B cell (primary cell): Measurements from ENCODE around the gene STX2. TPM values are rescaled to one million over a fixed set of nuclear protein-coding genes. Genes with fewer than 3 reads are reported as not detected.

Source experiments
- ATAC-seq: fragments of 200-7000 bp; cut with Tn5 transposase; one replicate; pipeline ENCODE4 v1.10.0; 2021; ENCODE audit warnings: low read depth, mild to moderate bottlenecking, moderate number of reproducible peaks, moderate library complexity
- CTCF ChIA-PET: fragments of 350-600 bp; sonication (Branson Sonifier 250); formaldehyde crosslinking; loops from one replicate; lab custom pipeline; 2021; ENCODE audit warnings: antibody characterized with exemption, inconsistent platforms; lab: Charles Lee
- POLR2A ChIA-PET: fragments of 350-600 bp; sonication (Branson Sonifier 250); formaldehyde crosslinking; loops from one replicate; lab custom pipeline; 2021; ENCODE audit warnings: antibody characterized with exemption; lab: Charles Lee
- DNase-seq: peaks from one replicate; pipeline ENCODE4 v3.0.0; 2013
- H2AFZ ChIP-seq: 2 replicates; pipeline ENCODE4 v1.6.1; 2012; ENCODE audit warnings: mild to moderate bottlenecking, low read depth, low read length; ENCODE audit not compliant: insufficient read depth, poor library complexity, severe bottlenecking
- H3K27ac ChIP-seq, 2 donors: 1 replicate in 1 of 2; 2 replicates in 1 of 2; pipeline ENCODE4 v1.5.1; 2012 to 2013; ENCODE audit warnings: low read length in 2 of 2, mild to moderate bottlenecking in 2 of 2, moderate library complexity in 1 of 2
- H3K27me3 ChIP-seq, 4 experiments: fragments of 200-600 bp in 1 of 4; sonication (generic) in 1 of 4; replicated peaks in 1 of 4; 1 replicate in 2 of 4; 2 replicates in 2 of 4; pipeline versions ENCODE4 v1.6.1 to v1.7.0; 2013 to 2016; ENCODE audit warnings: low read length in 3 of 4, mild to moderate bottlenecking in 2 of 4, mixed read lengths in 1 of 4, moderate library complexity in 1 of 4; ENCODE audit not compliant: insufficient read depth in 4 of 4, control insufficient read depth in 3 of 4; ENCODE audit errors: control extremely low read depth in 1 of 4
- H3K36me3 ChIP-seq, 2 experiments: replicated peaks in 1 of 2; 1 replicate in 1 of 2; 2 replicates in 1 of 2; pipeline versions ENCODE4 v1.6.1 to v1.7.1; 2013; ENCODE audit warnings: low read length in 1 of 2; ENCODE audit not compliant: insufficient read depth in 2 of 2, control insufficient read depth in 1 of 2; ENCODE audit errors: control extremely low read depth in 1 of 2, extremely low read depth in 1 of 2
- H3K4me1 ChIP-seq, 2 donors: fragments of 200-600 bp in 1 of 2; sonication (generic) in 1 of 2; 1 replicate in 1 of 2; 2 replicates in 1 of 2; pipeline versions ENCODE4 v1.5.1 to v1.6.1; 2013 to 2017; ENCODE audit warnings: low read length in 2 of 2; ENCODE audit not compliant: control insufficient read depth in 2 of 2, insufficient read depth in 2 of 2
- H3K4me2 ChIP-seq: replicated peaks from 2 replicates; pipeline ENCODE3; 2012; ENCODE audit warnings: mild to moderate bottlenecking, low read depth, low read length; ENCODE audit not compliant: poor library complexity, severe bottlenecking
- H3K4me3 ChIP-seq, 5 experiments: fragments of 200-600 bp in 1 of 5; sonication (generic) in 1 of 5; 1 replicate in 3 of 5; 2 replicates in 2 of 5; pipeline versions ENCODE4 v1.5.1 to v1.7.0; 2011 to 2016; ENCODE audit warnings: low read length in 4 of 5, mild to moderate bottlenecking in 4 of 5, low read depth in 2 of 5, control low read depth in 1 of 5, moderate library complexity in 1 of 5; ENCODE audit not compliant: insufficient read depth in 1 of 5; ENCODE audit errors: control extremely low read depth in 1 of 5, extremely low read depth in 1 of 5
- H3K79me2 ChIP-seq: fragments of 200-600 bp; sonication (generic); one replicate; pipeline ENCODE4 v1.6.0; 2016; ENCODE audit warnings: low read length; ENCODE audit not compliant: control insufficient read depth, insufficient read depth
- H3K9ac ChIP-seq: fragments of 200-600 bp; sonication (generic); 2 replicates; pipeline ENCODE4 v1.6.1; 2017; ENCODE audit warnings: mild to moderate bottlenecking, low read length, moderate library complexity
- H3K9me3 ChIP-seq, 3 donors: one replicate each; pipeline versions ENCODE4 v1.6.1 to v1.7.1; 2013; ENCODE audit warnings: low read length in 2 of 3; ENCODE audit not compliant: control insufficient read depth in 2 of 3, insufficient read depth in 1 of 3; ENCODE audit errors: control extremely low read depth in 1 of 3
- H4K20me1 ChIP-seq: 2 replicates; pipeline ENCODE4 v1.6.0; 2012; ENCODE audit warnings: mild to moderate bottlenecking, low read length; ENCODE audit not compliant: insufficient read depth, control insufficient read depth, poor library complexity, severe bottlenecking
- H3K27ac Mint-ChIP-seq: one replicate; pipeline ENCODE4 v1.8.0; 2021; ENCODE audit warnings: mixed read lengths
- H3K27me3 Mint-ChIP-seq: one replicate; pipeline ENCODE4 v1.8.0; 2021; ENCODE audit warnings: mixed read lengths
- H3K4me1 Mint-ChIP-seq: one replicate; pipeline ENCODE4 v1.8.0; 2021; ENCODE audit warnings: mixed read lengths
- H3K4me3 Mint-ChIP-seq: one replicate; pipeline ENCODE4 v1.8.0; 2021; ENCODE audit warnings: mixed read lengths
- H3K9me3 Mint-ChIP-seq: one replicate; pipeline ENCODE4 v1.8.0; 2022; ENCODE audit warnings: mixed read lengths; ENCODE audit not compliant: insufficient read depth
- EZH2 ChIP-seq: IDR thresholded peaks from 2 replicates; pipeline ENCODE4 v1.6.1; 2012; ENCODE audit warnings: borderline replicate concordance, low read depth, mild to moderate bottlenecking, moderate library complexity, low read length; ENCODE audit not compliant: insufficient read depth, poor library complexity, severe bottlenecking
- WGBS: methylation state at CpG from one replicate; pipeline ENCODE4 v1.1.5; 2013; ENCODE audit warnings: missing lambda C conversion rate; ENCODE audit not compliant: insufficient coverage; 5-methylcytosine and 5-hydroxymethylcytosine counted together
- intact Hi-C: fragments of 100-400 bp; cut with micrococcal nuclease; formaldehyde crosslinking; loops from one replicate; pipeline ENCODE4 v1.10.0; 2022
- polyA plus RNA-seq: library from polyadenylated mRNA; depleted of rRNA; stranded (reverse); fragments of >200 nt; gene quantifications from 2 replicates; pipeline ENCODE4 v1.2.3, GENCODE V29; 2012
- total RNA-seq, 2 donors: library from RNA; stranded (reverse); fragments of 120-200 nt in 1 of 2; gene quantifications; 1 replicate in 1 of 2; 2 replicates in 1 of 2; pipeline versions ENCODE4 v1.2.3 to v1.2.4, GENCODE V29; 2013 to 2022
- TF ChIP-seq, protein P1 (sequence below): fragments of 200-600 bp; IDR thresholded peaks from one replicate; pipeline ENCODE4 v1.8.0; 2022; ENCODE audit warnings: antibody characterized with exemption, mild to moderate bottlenecking

The STX2 gene
- total and polyA plus RNA-seq, 2 donors (not counting 1 experiment from before 2014, with no cell fraction given): 12.7 to 19.8 TPM

GRCh38 chr12:130856088-130856487 is 17.0 kb upstream of the STX2 start:
- no peaks in the 10 kb centered on the region for H3K79me2 ChIP-seq
- H3K9me3 Mint-ChIP-seq: peaks cover 5% of the 10 kb centered on the region
- peaks cover 19% of the 10 kb centered on the region for H3K27me3 Mint-ChIP-seq
- no CpG with 5 or more reads among the region's 4 CpGs for WGBS
- peaks cover 0 to 7% (median 0%) of the 10 kb centered on the region in 4 experiments for H3K27me3 ChIP-seq
- H3K27ac Mint-ChIP-seq: no peak overlapping the region
- H3K4me1 Mint-ChIP-seq: no peaks in the 10 kb centered on the region
- DNase-seq (no peak), ATAC-seq (no peak)
- no peaks in the 10 kb centered on the region for H3K4me1 ChIP-seq
- H3K36me3 ChIP-seq: no peaks in the 10 kb centered on the region
- ChIA-PET POLR2A (no interaction called here), CTCF (interaction anchor here (0.7 kb wide), 1 partner anchor 205 kb away, joined by 3 read pairs; no protein-coding TSS in a partner anchor)
- H3K4me2 ChIP-seq: no peak overlapping the region
- peaks cover 0 to 15% (median 0%) of the 10 kb centered on the region in 3 donors for H3K9me3 ChIP-seq
- H3K9ac ChIP-seq: no peak overlapping the region
- no peaks in the 10 kb centered on the region for H4K20me1 ChIP-seq
- H3K4me3 Mint-ChIP-seq: no peak overlapping the region
- no peak overlapping the region for H3K27ac ChIP-seq
- no peak overlapping the region for H3K4me3 ChIP-seq
- intact Hi-C loops: no loop called here
- no peak for TF ChIP-seq EZH2
- TF ChIP-seq, protein P1, sequence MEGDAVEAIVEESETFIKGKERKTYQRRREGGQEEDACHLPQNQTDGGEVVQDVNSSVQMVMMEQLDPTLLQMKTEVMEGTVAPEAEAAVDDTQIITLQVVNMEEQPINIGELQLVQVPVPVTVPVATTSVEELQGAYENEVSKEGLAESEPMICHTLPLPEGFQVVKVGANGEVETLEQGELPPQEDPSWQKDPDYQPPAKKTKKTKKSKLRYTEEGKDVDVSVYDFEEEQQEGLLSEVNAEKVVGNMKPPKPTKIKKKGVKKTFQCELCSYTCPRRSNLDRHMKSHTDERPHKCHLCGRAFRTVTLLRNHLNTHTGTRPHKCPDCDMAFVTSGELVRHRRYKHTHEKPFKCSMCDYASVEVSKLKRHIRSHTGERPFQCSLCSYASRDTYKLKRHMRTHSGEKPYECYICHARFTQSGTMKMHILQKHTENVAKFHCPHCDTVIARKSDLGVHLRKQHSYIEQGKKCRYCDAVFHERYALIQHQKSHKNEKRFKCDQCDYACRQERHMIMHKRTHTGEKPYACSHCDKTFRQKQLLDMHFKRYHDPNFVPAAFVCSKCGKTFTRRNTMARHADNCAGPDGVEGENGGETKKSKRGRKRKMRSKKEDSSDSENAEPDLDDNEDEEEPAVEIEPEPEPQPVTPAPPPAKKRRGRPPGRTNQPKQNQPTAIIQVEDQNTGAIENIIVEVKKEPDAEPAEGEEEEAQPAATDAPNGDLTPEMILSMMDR: no peak
- H2AFZ ChIP-seq: no peak overlapping the region

GRCh38 chr12:130850418-130851021 is 11.5 kb upstream of the STX2 start:
- Histone ChIP-seq H3K9ac (no peak overlapping the region), H3K79me2 (no peaks in the 10 kb centered on the region), H2AFZ (no peak overlapping the region), H3K27me3 (peaks cover 0 to 3% (median 0%) of the 10 kb centered on the region in 4 experiments), H3K36me3 (no peaks in the 10 kb centered on the region), H3K9me3 (peaks cover 0 to 3% (median 0%) of the 10 kb centered on the region in 3 donors), H3K4me2 (no peak overlapping the region), H3K27ac (no peak overlapping the region), H4K20me1 (no peaks in the 10 kb centered on the region), H3K4me1 (no peaks in the 10 kb centered on the region), H3K4me3 (no peak overlapping the region)
- Mint-ChIP-seq H3K27ac (no peak overlapping the region), H3K27me3 (peaks cover 19% of the 10 kb centered on the region), H3K9me3 (no peaks in the 10 kb centered on the region), H3K4me3 (no peak overlapping the region), H3K4me1 (no peaks in the 10 kb centered on the region)
- CTCF ChIA-PET: no interaction called here
- DNase-seq: no peak
- TF ChIP-seq EZH2: no peak
- POLR2A ChIA-PET: no interaction called here
- intact Hi-C loops: no loop called here
- no peak for ATAC-seq
- WGBS: 91% methylated on average over 9 of the region's 12 CpGs
